ENCODE measurements around the gene UGT3A2. TPM values are rescaled to one million over a fixed set of nuclear protein-coding genes. Genes with fewer than 3 reads are reported as not detected.

UGT3A2 gene
- polyA plus RNA-seq, 3 donors: not detected

- no peaks in the 10 kb centered on the region for H4K20me1 ChIP-seq (ENCODE audit: insufficient read depth, low read length)
- no peaks in the 10 kb centered on the region for H3K36me3 Mint-ChIP-seq
- H3K4me3 Mint-ChIP-seq: no peak overlapping the region
Measured at GRCh38 chr5:36031223-36031622, 35.5 kb downstream of the UGT3A2 start.

GRCh38 chr5:36029914-36030313 is 36.8 kb downstream of the UGT3A2 start:
- Mint-ChIP-seq H3K27ac (no peak overlapping the region), H3K9me3 (peaks cover 0 to 9% (median 6%) of the 10 kb centered on the region in 7 donors), H3K36me3 (no peaks in the 10 kb centered on the region), H3K4me1 (no peaks in the 10 kb centered on the region), H3K4me3 (no peak overlapping the region), H3K27me3 (ENCODE audit: low read depth in 3 of 3) (peaks cover 0 to 4% (median 0%) of the 10 kb centered on the region in 3 donors)
- DNase-seq: no peak
- no peak overlapping the region for H3K4me3 ChIP-seq (replicated peaks in 1 of 3; ENCODE audit: low read depth in 2 of 3, low read length in 3 of 3)
- H4K20me1 ChIP-seq (ENCODE audit: insufficient read depth, low read length): no peaks in the 10 kb centered on the region
- intact Hi-C loops (cut with micrococcal nuclease): no loop called here
- no peaks in the 10 kb centered on the region for H3K27me3 ChIP-seq (ENCODE audit: control insufficient read depth in 2 of 2, insufficient read depth in 2 of 2, low read length in 2 of 2)
- 100% methylated on average over 1 of the region's 1 CpG for WGBS (ENCODE audit: insufficient coverage)
- H3K36me3 ChIP-seq (replicated peaks in 1 of 2; ENCODE audit: control insufficient read depth in 1 of 2, insufficient read depth in 2 of 2, low read length in 2 of 2): no peaks in the 10 kb centered on the region
- H2AFZ ChIP-seq (ENCODE audit: insufficient read depth, low read depth, low read length, poor library complexity, severe bottlenecking): no peak overlapping the region
- H3K4me1 ChIP-seq (ENCODE audit: control insufficient read depth in 1 of 2, insufficient read depth in 2 of 2, low read length in 2 of 2): no peaks in the 10 kb centered on the region
- H3K27ac ChIP-seq (ENCODE audit: low read depth in 1 of 2, low read length in 2 of 2): no peak overlapping the region
- H3K9me3 ChIP-seq (replicated peaks in 1 of 2; ENCODE audit: control insufficient read depth in 1 of 2, insufficient read depth in 1 of 2, low read length in 2 of 2): no peaks in the 10 kb centered on the region
- no peak overlapping the region for H3K4me2 ChIP-seq (replicated peaks; ENCODE audit: extremely low read depth, low read length, poor library complexity, severe bottlenecking)
- no peak overlapping the region for H3K9ac ChIP-seq (ENCODE audit: insufficient read depth, low read length, poor library complexity, severe bottlenecking)
- H3K79me2 ChIP-seq (ENCODE audit: insufficient read depth, low read length): no peaks in the 10 kb centered on the region
- no peak for TF ChIP-seq CTCF (IDR thresholded peaks at IDR 0.05)

More at GRCh38 chr5:36031223-36031622, 35.5 kb downstream of the UGT3A2 start:
- no peak for DNase-seq
- intact Hi-C loops (cut with micrococcal nuclease): no loop called here
- no peak overlapping the region for H3K9ac ChIP-seq (ENCODE audit: insufficient read depth, low read length, poor library complexity, severe bottlenecking)
- H3K4me3 ChIP-seq (replicated peaks in 1 of 3; ENCODE audit: low read depth in 2 of 3, low read length in 3 of 3): no peak overlapping the region
- no peak overlapping the region for H3K27ac ChIP-seq (ENCODE audit: low read depth in 1 of 2, low read length in 2 of 2)
- 68% methylated on average over 4 of the region's 6 CpGs for WGBS (ENCODE audit: insufficient coverage)
- H3K9me3 ChIP-seq (replicated peaks in 1 of 2; ENCODE audit: control insufficient read depth in 1 of 2, insufficient read depth in 1 of 2, low read length in 2 of 2): no peaks in the 10 kb centered on the region
- H3K27me3 Mint-ChIP-seq (ENCODE audit: low read depth in 3 of 3): peaks cover 0 to 4% (median 0%) of the 10 kb centered on the region in 3 donors
- no peaks in the 10 kb centered on the region for H3K27me3 ChIP-seq (ENCODE audit: control insufficient read depth in 2 of 2, insufficient read depth in 2 of 2, low read length in 2 of 2)
- H3K36me3 ChIP-seq (replicated peaks in 1 of 2; ENCODE audit: control insufficient read depth in 1 of 2, insufficient read depth in 2 of 2, low read length in 2 of 2): no peaks in the 10 kb centered on the region
- no peaks in the 10 kb centered on the region for H3K4me1 ChIP-seq (ENCODE audit: control insufficient read depth in 1 of 2, insufficient read depth in 2 of 2, low read length in 2 of 2)
- H3K9me3 Mint-ChIP-seq: peaks cover 0 to 9% (median 5%) of the 10 kb centered on the region in 7 donors
- TF ChIP-seq CTCF (IDR thresholded peaks at IDR 0.05): no peak
- H3K79me2 ChIP-seq (ENCODE audit: insufficient read depth, low read length): no peaks in the 10 kb centered on the region
- no peaks in the 10 kb centered on the region for H3K4me1 Mint-ChIP-seq
- H3K4me2 ChIP-seq (replicated peaks; ENCODE audit: extremely low read depth, low read length, poor library complexity, severe bottlenecking): no peak overlapping the region
- no peak overlapping the region for H2AFZ ChIP-seq (ENCODE audit: insufficient read depth, low read depth, low read length, poor library complexity, severe bottlenecking)
- H3K27ac Mint-ChIP-seq: no peak overlapping the region
